Left colon (tissue), 2 donors: ENCODE results near the gene MRPL10. TPM values are rescaled to one million over a fixed set of nuclear protein-coding genes. Genes with fewer than 3 reads are reported as not detected.
A peak's percentile ranks its signal among the peaks of the same experiment; 100 is the strongest.

Experiments used
- ATAC-seq: fragments of 200-7000 bp; cut with Tn5 transposase; one replicate; pipeline ENCODE4 v1.9.1; 2020; ENCODE audit warnings: mild to moderate bottlenecking, moderate library complexity
- DNase-seq, 2 donors: peaks; one replicate each; pipeline ENCODE4 v3.0.0-alpha.2; 2020
- intact Hi-C, 2 donors: fragments of 100-400 bp; cut with DNase I in 1 of 2; cut with micrococcal nuclease in 1 of 2; formaldehyde crosslinking; loops; one replicate each; pipeline versions ENCODE4 v1.11.2 to v1.14.0; 2022; cut with DNase I, micrococcal nuclease
- total RNA-seq, 2 donors: library from RNA; stranded (reverse); fragmentation: NEBNext Ultra II Directional; extraction: Animal tissue kit (Norgen Biotek cat#: 25700); gene quantifications; one replicate each; pipeline ENCODE4 v1.2.1, GENCODE V29; 2021
- donor health status: DM: no; HTN: no; CAD: no.
- donor health status: DM: yes; HTN: yes; CAD: no.

Gene MRPL10
- total RNA-seq, 2 donors from 2014 or later, result 31.5 to 37.5 TPM

GRCh38 chr17:47843391-47843730, 12.0 kb upstream of the MRPL10 start:
- no peak for ATAC-seq
- intact Hi-C loops, result loop anchor here (2.0 to 10.0 kb wide), 3 partner anchors 44 to 101 kb away; partner anchors contain the start of gene PNPO (in 1 of the 2)
- no peak for DNase-seq

GRCh38 chr17:47841488-47842291, 10.3 kb upstream of the MRPL10 start:
- DNase-seq (no peak), ATAC-seq (peak; percentile 22)
- intact Hi-C loops, result loop anchor here (2.0 to 10.0 kb wide), 3 partner anchors 46 to 103 kb away; partner anchors contain the start of gene PNPO (in 1 of the 2)

GRCh38 chr17:47840742-47841487, 9.6 kb upstream of the MRPL10 start, which contains the start of gene SCRN2:
SCRN2 (minus strand) TSS chr17:47841273; CDS start chr17:47840843, 430 bp downstream.
- peak; percentile 84 for ATAC-seq
- peak; percentile 89 to 93 for DNase-seq
- intact Hi-C loops, result loop anchor here (5.0 to 10.0 kb wide), 2 partner anchors 46 to 104 kb away; partner anchors contain the start of gene PNPO (in 1 of the 2)

GRCh38 chr17:47840001-47840741, 8.8 kb upstream of the MRPL10 start:
- intact Hi-C loops, result loop anchor here (5.0 to 10.0 kb wide), 2 partner anchors 47 to 105 kb away; partner anchors contain the start of gene PNPO (in 1 of the 2)
- ATAC-seq, result no peak
- DNase-seq, result peak in 1 of 2 donors; percentile 36

- ATAC-seq, result no peak
- no peak for DNase-seq
- intact Hi-C loops, result no loop called here
Measured at GRCh38 chr17:47839071-47839470, 7.7 kb upstream of the MRPL10 start.

- intact Hi-C loops, result no loop called here
- ATAC-seq, result no peak
- no peak for DNase-seq
Measured at GRCh38 chr17:47838636-47839035, 7.3 kb upstream of the MRPL10 start.

GRCh38 chr17:47837401-47838039, 6.2 kb upstream of the MRPL10 start:
- intact Hi-C loops, result no loop called here
- no peak for DNase-seq
- ATAC-seq, result no peak

GRCh38 chr17:47836601-47837000, 5.3 kb upstream of the MRPL10 start:
- no peak for ATAC-seq
- peak in 1 of 2 donors; percentile 19 for DNase-seq
- intact Hi-C loops, result no loop called here

GRCh38 chr17:47834756-47835155, 3.4 kb upstream of the MRPL10 start:
- DNase-seq (no peak), ATAC-seq (no peak)
- intact Hi-C loops, result no loop called here

GRCh38 chr17:47831934-47832327, 590 bp upstream of the MRPL10 start:
- ATAC-seq (peak; percentile 5), DNase-seq (no peak)
- intact Hi-C loops, result no loop called here

- intact Hi-C loops, result no loop called here
- no peak for DNase-seq
Measured at GRCh38 chr17:47830396-47831002, 842 bp downstream of the MRPL10 start.

GRCh38 chr17:47829870-47830269, 1.5 kb downstream of the MRPL10 start:
- ATAC-seq (no peak), DNase-seq (no peak)
- intact Hi-C loops, result no loop called here

More at GRCh38 chr17:47830396-47831002, 842 bp downstream of the MRPL10 start:
- ATAC-seq, result peak; percentile 23

GRCh38 chr17:47823519-47823918, 7.8 kb downstream of the MRPL10 start:
- ATAC-seq (no peak), DNase-seq (no peak)
- intact Hi-C loops, result no loop called here

GRCh38 chr17:47822785-47823184, 8.6 kb downstream of the MRPL10 start:
- no peak for DNase-seq
- ATAC-seq, result no peak
- intact Hi-C loops, result no loop called here

GRCh38 chr17:47821424-47822391, 9.6 kb downstream of the MRPL10 start, which contains the start of gene OSBPL7:
OSBPL7 (minus strand) TSS chr17:47821794; CDS start chr17:47820278, 1,516 bp downstream.
- intact Hi-C loops, result no loop called here
- ATAC-seq, result peak; percentile 75
- peak; percentile 82 to 89 for DNase-seq

- DNase-seq (no peak), ATAC-seq (peak; percentile 24)
- intact Hi-C loops, result no loop called here
Measured at GRCh38 chr17:47821031-47821423, 10.3 kb downstream of the MRPL10 start.
